Measurements from ENCODE around the gene AMMECR1L. TPM values are rescaled to one million over a fixed set of nuclear protein-coding genes. Genes with fewer than 3 reads are reported as not detected.

AMMECR1L gene
- total RNA-seq, 2 donors from 2014 or later, result 10.5 to 15.7 TPM

- Histone ChIP-seq H3K4me3 (no peak overlapping the region), H3K36me3 (peaks cover 5% of the 10 kb centered on the region), H3K9ac (ENCODE audit: low read depth in 2 of 2, low read length in 2 of 2) (no peak overlapping the region), H3K27me3 (no peaks in the 10 kb centered on the region), H3K9me3 (no peaks in the 10 kb centered on the region), H3K4me1 (no peaks in the 10 kb centered on the region), H3K27ac (no peak overlapping the region)
- no peak for TF ChIP-seq CTCF (IDR thresholded peaks at IDR 0.05)
- DNase-seq, result no peak
- intact Hi-C loops (cut with DNase I), result no loop called here
Observed at GRCh38 chr2:127844973-127845372, 40.8 kb downstream of the AMMECR1L start.

- Histone ChIP-seq H3K36me3 (no peaks in the 10 kb centered on the region), H3K4me3 (no peak overlapping the region), H3K4me1 (no peaks in the 10 kb centered on the region), H3K27me3 (no peaks in the 10 kb centered on the region), H3K9ac (ENCODE audit: low read depth in 2 of 2, low read length in 2 of 2) (no peak overlapping the region), H3K27ac (no peak overlapping the region), H3K9me3 (no peaks in the 10 kb centered on the region)
- no peak for DNase-seq
- no peak for TF ChIP-seq CTCF (IDR thresholded peaks at IDR 0.05)
- intact Hi-C loops (cut with DNase I), result no loop called here
Observed at GRCh38 chr2:127843677-127844076, 42.1 kb downstream of the AMMECR1L start.

- Histone ChIP-seq H3K9ac (ENCODE audit: low read depth in 2 of 2, low read length in 2 of 2) (no peak overlapping the region), H3K27ac (no peak overlapping the region), H3K36me3 (no peaks in the 10 kb centered on the region), H3K4me3 (no peak overlapping the region), H3K9me3 (no peaks in the 10 kb centered on the region), H3K4me1 (no peaks in the 10 kb centered on the region), H3K27me3 (no peaks in the 10 kb centered on the region)
- no peak for DNase-seq
- TF ChIP-seq CTCF (IDR thresholded peaks at IDR 0.05), result no peak
- intact Hi-C loops (cut with DNase I), result no loop called here
Observed at GRCh38 chr2:127841466-127842178, 44.1 kb downstream of the AMMECR1L start.

- Histone ChIP-seq H3K4me3 (no peak overlapping the region), H3K9me3 (no peaks in the 10 kb centered on the region), H3K9ac (ENCODE audit: low read depth in 2 of 2, low read length in 2 of 2) (no peak overlapping the region), H3K4me1 (no peaks in the 10 kb centered on the region), H3K36me3 (no peaks in the 10 kb centered on the region), H3K27ac (no peak overlapping the region), H3K27me3 (no peaks in the 10 kb centered on the region)
- no peak for TF ChIP-seq CTCF (IDR thresholded peaks at IDR 0.05)
- no peak for DNase-seq
- intact Hi-C loops (cut with DNase I), result no loop called here
Observed at GRCh38 chr2:127840893-127841292, 44.9 kb downstream of the AMMECR1L start.

- H3K9ac ChIP-seq (ENCODE audit: low read depth in 2 of 2, low read length in 2 of 2), result no peak overlapping the region
- TF ChIP-seq CTCF (IDR thresholded peaks at IDR 0.05), result no peak
- H3K36me3 ChIP-seq, result no peaks in the 10 kb centered on the region
- no peak for DNase-seq
- H3K27ac ChIP-seq, result no peak overlapping the region
- no peaks in the 10 kb centered on the region for H3K9me3 ChIP-seq
- no peaks in the 10 kb centered on the region for H3K4me1 ChIP-seq
- intact Hi-C loops (cut with DNase I), result no loop called here
- H3K27me3 ChIP-seq, result no peaks in the 10 kb centered on the region
- no peak overlapping the region for H3K4me3 ChIP-seq
Observed at GRCh38 chr2:127834951-127835350, 50.8 kb downstream of the AMMECR1L start.

Data from colonic mucosa (tissue), 4 donors.